Osteoblast (primary cell): ENCODE results near the gene ADAMTS18. TPM values are rescaled to one million over a fixed set of nuclear protein-coding genes. Genes with fewer than 3 reads are reported as not detected.

Experiments used
- DNase-seq: peaks from one replicate; pipeline ENCODE4 v3.0.0; 2011; ENCODE audit warnings: low spot score, mixed read lengths; ENCODE audit not compliant: insufficient read length; ENCODE audit errors: missing footprints
- H2AFZ ChIP-seq: 2 replicates; pipeline ENCODE4 v1.6.0; 2011; ENCODE audit warnings: mild to moderate bottlenecking, low read length
- H3K27ac ChIP-seq: 2 replicates; pipeline ENCODE4 v1.5.1; 2011; ENCODE audit warnings: mild to moderate bottlenecking, low read depth, low read length, moderate library complexity
- H3K27me3 ChIP-seq: 2 replicates; pipeline ENCODE4 v1.6.0; 2012; ENCODE audit warnings: mild to moderate bottlenecking, control low read depth, inconsistent platforms, low read length, moderate library complexity; ENCODE audit not compliant: insufficient read depth
- H3K36me3 ChIP-seq: 2 replicates; pipeline ENCODE4 v1.5.1; 2011; ENCODE audit warnings: mild to moderate bottlenecking, low read length, control low read depth, moderate library complexity; ENCODE audit not compliant: insufficient read depth
- H3K4me1 ChIP-seq: 2 replicates; pipeline ENCODE4 v1.5.1; 2011; ENCODE audit warnings: mild to moderate bottlenecking, low read length, control low read depth, moderate library complexity; ENCODE audit not compliant: insufficient read depth
- H3K4me2 ChIP-seq: 2 replicates; pipeline ENCODE4 v1.6.0; 2011; ENCODE audit warnings: mild to moderate bottlenecking, low read length; ENCODE audit not compliant: insufficient read depth
- H3K4me3 ChIP-seq: fragments of 200-600 bp; sonication (generic); 3 replicates; pipeline ENCODE4 v1.5.1; 2012; ENCODE audit warnings: mild to moderate bottlenecking, low read length, inconsistent platforms; ENCODE audit not compliant: insufficient read depth
- H3K79me2 ChIP-seq: 2 replicates; pipeline ENCODE4 v1.6.0; 2012; ENCODE audit warnings: mild to moderate bottlenecking, low read length, control low read depth, inconsistent platforms; ENCODE audit not compliant: insufficient read depth
- H3K9me3 ChIP-seq: 2 replicates; pipeline ENCODE4 v1.5.1; 2011; ENCODE audit warnings: low read depth, low read length, control low read depth
- H4K20me1 ChIP-seq: 2 replicates; pipeline ENCODE4 v1.6.0; 2012; ENCODE audit warnings: mild to moderate bottlenecking, low read length, control low read depth; ENCODE audit not compliant: insufficient read depth
- total RNA-seq: library from RNA; depleted of rRNA; stranded (reverse); fragments of >200 nt; gene quantifications from 2 replicates; pipeline ENCODE4 v1.2.3, GENCODE V29; 2012
- TF ChIP-seq, protein P1 (sequence below): IDR thresholded peaks from 2 replicates; pipeline ENCODE4 v1.5.1; 2011; ENCODE audit warnings: mild to moderate bottlenecking, low read depth, low read length, moderate library complexity; ENCODE audit errors: extremely low read depth

The ADAMTS18 gene
- total RNA-seq, 1 donor = not detected

DNA sequence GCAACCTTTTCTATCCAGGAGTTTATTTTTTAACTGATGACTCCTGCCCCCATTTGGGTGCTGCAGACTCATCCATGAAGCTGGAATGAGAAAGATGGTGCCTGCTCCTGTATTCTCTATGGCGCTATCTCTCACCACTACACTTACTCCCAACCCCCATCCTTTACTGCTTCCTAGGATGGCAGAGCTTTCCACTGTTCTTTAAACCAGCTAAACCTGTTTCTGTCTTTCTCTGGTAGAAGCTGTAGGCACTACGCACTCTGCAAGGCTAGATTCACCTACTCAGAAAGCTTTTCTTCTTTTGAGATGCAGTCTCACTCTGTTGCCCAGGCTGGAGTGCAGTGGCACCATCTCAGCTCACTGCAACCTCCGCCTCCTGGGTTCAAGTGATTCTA is 47.0 kb downstream of the ADAMTS18 start:
- TF ChIP-seq, protein P1, sequence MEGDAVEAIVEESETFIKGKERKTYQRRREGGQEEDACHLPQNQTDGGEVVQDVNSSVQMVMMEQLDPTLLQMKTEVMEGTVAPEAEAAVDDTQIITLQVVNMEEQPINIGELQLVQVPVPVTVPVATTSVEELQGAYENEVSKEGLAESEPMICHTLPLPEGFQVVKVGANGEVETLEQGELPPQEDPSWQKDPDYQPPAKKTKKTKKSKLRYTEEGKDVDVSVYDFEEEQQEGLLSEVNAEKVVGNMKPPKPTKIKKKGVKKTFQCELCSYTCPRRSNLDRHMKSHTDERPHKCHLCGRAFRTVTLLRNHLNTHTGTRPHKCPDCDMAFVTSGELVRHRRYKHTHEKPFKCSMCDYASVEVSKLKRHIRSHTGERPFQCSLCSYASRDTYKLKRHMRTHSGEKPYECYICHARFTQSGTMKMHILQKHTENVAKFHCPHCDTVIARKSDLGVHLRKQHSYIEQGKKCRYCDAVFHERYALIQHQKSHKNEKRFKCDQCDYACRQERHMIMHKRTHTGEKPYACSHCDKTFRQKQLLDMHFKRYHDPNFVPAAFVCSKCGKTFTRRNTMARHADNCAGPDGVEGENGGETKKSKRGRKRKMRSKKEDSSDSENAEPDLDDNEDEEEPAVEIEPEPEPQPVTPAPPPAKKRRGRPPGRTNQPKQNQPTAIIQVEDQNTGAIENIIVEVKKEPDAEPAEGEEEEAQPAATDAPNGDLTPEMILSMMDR = no peak
- Histone ChIP-seq H3K4me1 (no peaks in the 10 kb centered on the region), H3K79me2 (no peaks in the 10 kb centered on the region), H3K4me2 (no peak overlapping the region), H2AFZ (no peak overlapping the region), H3K27ac (no peak overlapping the region), H4K20me1 (no peaks in the 10 kb centered on the region), H3K27me3 (no peaks in the 10 kb centered on the region), H3K9me3 (no peaks in the 10 kb centered on the region), H3K4me3 (no peak overlapping the region), H3K36me3 (no peaks in the 10 kb centered on the region)
- DNase-seq = no peak

DNA sequence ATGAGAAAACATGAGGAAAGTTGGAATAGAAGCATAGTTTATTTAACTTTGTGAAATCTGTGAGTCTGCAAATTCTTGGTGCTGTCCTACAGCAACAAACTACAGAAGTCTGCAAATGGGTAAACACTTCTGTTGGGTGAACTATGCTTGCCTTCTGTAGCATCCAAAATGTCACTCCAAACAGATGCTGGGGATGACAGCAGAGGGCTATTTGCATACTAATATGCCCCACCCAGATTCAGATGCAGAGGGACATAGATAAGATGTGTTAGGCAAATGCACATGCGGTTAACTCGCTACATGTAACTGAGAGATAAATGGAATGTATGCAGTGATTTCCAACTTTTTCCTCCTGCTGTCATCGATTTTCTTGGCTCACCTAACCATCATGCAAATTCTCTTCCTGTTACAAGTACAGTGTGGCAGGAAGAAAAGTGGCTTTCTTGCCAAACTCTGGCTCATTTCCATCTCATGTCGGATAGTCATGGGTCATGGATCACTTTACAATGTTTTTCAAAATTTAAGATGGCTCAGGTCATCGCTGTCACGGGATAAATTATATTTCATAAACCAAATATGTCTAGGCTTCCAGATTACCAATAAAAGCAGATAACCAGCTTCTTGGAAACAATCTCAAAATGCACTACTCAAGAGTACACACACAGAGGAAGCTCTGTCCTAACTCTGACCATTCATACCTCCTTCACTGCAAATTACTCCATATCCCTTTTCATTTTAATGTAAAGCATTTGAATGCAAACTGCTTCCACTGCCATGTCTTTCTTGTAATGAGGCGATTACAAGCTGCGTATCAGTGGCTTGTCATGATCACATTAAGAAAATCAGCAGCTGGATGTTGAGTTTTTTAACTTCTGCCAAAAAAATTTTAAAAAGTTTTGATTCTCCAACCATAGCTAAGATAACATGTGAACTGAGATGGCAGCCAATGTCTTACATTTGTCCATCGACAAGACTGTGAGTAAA is 47.7 kb downstream of the ADAMTS18 start:
- no peaks in the 10 kb centered on the region for H3K79me2 ChIP-seq
- no peak for DNase-seq
- H2AFZ ChIP-seq = no peak overlapping the region
- H3K4me1 ChIP-seq = no peaks in the 10 kb centered on the region
- H4K20me1 ChIP-seq = no peaks in the 10 kb centered on the region
- TF ChIP-seq, protein P1 = no peak
- H3K36me3 ChIP-seq = no peaks in the 10 kb centered on the region
- no peak overlapping the region for H3K4me3 ChIP-seq
- H3K27me3 ChIP-seq = no peaks in the 10 kb centered on the region
- H3K4me2 ChIP-seq = no peak overlapping the region
- H3K27ac ChIP-seq = no peak overlapping the region
- no peaks in the 10 kb centered on the region for H3K9me3 ChIP-seq

DNA sequence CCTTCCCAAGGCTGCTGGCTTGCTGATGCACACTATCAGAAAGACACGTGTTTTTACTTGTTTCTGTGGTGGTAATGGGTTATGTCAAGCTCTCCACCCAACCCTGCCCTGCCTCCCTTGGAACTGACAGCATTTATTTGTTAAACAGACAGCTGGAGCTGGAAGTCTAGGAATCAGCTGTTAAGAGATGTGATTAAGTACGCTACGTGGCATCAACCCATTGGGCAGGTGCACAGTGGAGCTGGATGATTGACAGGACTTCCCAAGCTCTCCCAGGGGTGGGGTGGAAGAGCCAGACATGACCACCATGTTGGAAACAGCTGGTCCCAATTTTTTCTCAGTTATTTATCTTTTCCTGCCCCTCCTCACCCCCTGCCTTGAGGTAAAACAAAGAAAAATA is 49.4 kb downstream of the ADAMTS18 start:
- TF ChIP-seq, protein P1 = no peak
- H4K20me1 ChIP-seq = no peaks in the 10 kb centered on the region
- no peaks in the 10 kb centered on the region for H3K27me3 ChIP-seq
- no peak overlapping the region for H3K4me3 ChIP-seq
- H3K4me2 ChIP-seq = no peak overlapping the region
- H3K36me3 ChIP-seq = no peaks in the 10 kb centered on the region
- H3K9me3 ChIP-seq = no peaks in the 10 kb centered on the region
- no peak overlapping the region for H2AFZ ChIP-seq
- no peak overlapping the region for H3K27ac ChIP-seq
- DNase-seq = no peak
- no peaks in the 10 kb centered on the region for H3K79me2 ChIP-seq
- H3K4me1 ChIP-seq = no peaks in the 10 kb centered on the region

DNA sequence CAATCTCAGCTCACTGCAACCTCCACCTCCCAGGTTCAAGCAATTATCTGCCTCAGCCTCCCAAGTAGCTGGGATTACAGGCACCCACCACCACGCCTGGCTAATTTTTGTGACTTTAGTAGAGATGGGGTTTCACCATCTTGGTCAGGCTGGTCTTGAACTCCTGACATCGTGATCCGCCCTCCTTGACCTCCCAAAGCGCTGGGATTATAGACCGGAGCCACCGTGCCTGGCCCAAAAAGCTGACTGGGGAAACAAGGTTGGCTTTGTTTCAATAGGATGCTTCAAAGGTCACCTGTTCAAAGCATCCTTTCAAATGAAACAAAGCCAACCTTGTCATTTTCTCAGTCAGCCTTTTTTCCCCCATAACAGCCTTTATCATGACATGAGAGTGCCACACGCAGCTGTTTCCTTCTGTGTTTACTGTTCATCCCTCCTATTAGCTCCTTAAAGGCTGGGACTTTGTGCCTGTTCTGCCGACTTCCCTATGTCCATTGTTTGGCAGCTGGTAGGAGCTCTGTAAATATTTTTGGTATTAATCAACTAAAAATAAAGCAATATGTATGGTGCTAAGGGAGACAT is 51.1 kb downstream of the ADAMTS18 start:
- Histone ChIP-seq H3K36me3 (no peaks in the 10 kb centered on the region), H3K27me3 (no peaks in the 10 kb centered on the region), H3K4me2 (no peak overlapping the region), H3K4me3 (no peak overlapping the region), H3K79me2 (no peaks in the 10 kb centered on the region), H2AFZ (no peak overlapping the region), H3K9me3 (no peaks in the 10 kb centered on the region), H4K20me1 (no peaks in the 10 kb centered on the region), H3K4me1 (no peaks in the 10 kb centered on the region), H3K27ac (no peak overlapping the region)
- no peak for DNase-seq
- TF ChIP-seq, protein P1 = no peak
